Ovary (tissue), 9 donors: ENCODE data around the gene MOXD1. TPM values are rescaled to one million over a fixed set of nuclear protein-coding genes. Genes with fewer than 3 reads are reported as not detected.

Source experiments
- DNase-seq, 5 donors: peaks; one replicate each; pipeline ENCODE4 v3.0.0-alpha.2; 2019 to 2020
- H3K27ac ChIP-seq, 2 donors: fragments of 200-600 bp; one replicate each; pipeline versions ENCODE4 v1.5.1 to v1.8.0; 2019 to 2022
- H3K27me3 ChIP-seq: fragments of 200-600 bp; one replicate; pipeline ENCODE4 v1.8.0; 2022
- H3K36me3 ChIP-seq: fragments of 200-600 bp; sonication (generic); one replicate; pipeline ENCODE4 v1.5.1; 2019
- H3K4me1 ChIP-seq: one replicate; pipeline ENCODE4 v1.8.1; 2013; ENCODE audit warnings: mild to moderate bottlenecking, moderate library complexity; ENCODE audit not compliant: insufficient read depth
- H3K4me3 ChIP-seq: fragments of 200-600 bp; sonication (generic); one replicate; pipeline ENCODE4 v1.5.1; 2017
- H3K9me3 ChIP-seq, 2 donors: fragments of 200-600 bp in 1 of 2; sonication (generic) in 1 of 2; one replicate each; pipeline versions ENCODE4 v1.5.1 to v1.8.1; 2013 to 2019; ENCODE audit warnings: mild to moderate bottlenecking in 1 of 2, moderate library complexity in 1 of 2
- CTCF ChIP-seq, 3 donors: fragments of 450-650 bp in 2 of 3; fragments of 200-600 bp in 1 of 3; IDR thresholded peaks; one replicate each; pipeline versions ENCODE4 v1.5.1 to v1.8.0; 2016 to 2022; ENCODE audit warnings: antibody characterized with exemption in 3 of 3, mild to moderate bottlenecking in 1 of 3
- EP300 ChIP-seq: sonication (generic); formaldehyde crosslinking; IDR thresholded peaks from one replicate; pipeline ENCODE4 v1.6.1; 2017; ENCODE audit warnings: antibody characterized with exemption
- POLR2A ChIP-seq: fragments of 450-650 bp; IDR thresholded peaks from one replicate; pipeline ENCODE4 v1.6.1; 2017; ENCODE audit warnings: antibody characterized with exemption, mild to moderate bottlenecking, moderate library complexity
- WGBS, 3 donors: extraction: QIAGEN DNeasy Blood & Tissue Kit in 1 of 3; methylation state at CpG; one replicate each; pipeline versions ENCODE4 v1.1.5 to v1.1.7; 2013 to 2017; 5-methylcytosine and 5-hydroxymethylcytosine counted together
- intact Hi-C, 4 donors: fragments of 100-400 bp; cut with DNase I; formaldehyde crosslinking; loops; one replicate each; pipeline versions ENCODE4 v1.11.0 to v1.15.1; 2022 to 2023
- polyA plus RNA-seq, 2 donors: library from polyadenylated mRNA; stranded (reverse); fragments of 200-250 nt in 1 of 2; fragments of 350-450 nt in 1 of 2; fragmentation: Illumina TruSeq in 1 of 2; extraction: RNeasy Lipid Tissue Mini Kit (QIAGEN cat#74804) in 1 of 2; gene quantifications; one replicate each; pipeline ENCODE4 v1.2.3, GENCODE V29; 2013 to 2014
- total RNA-seq, 7 donors: library from RNA; depleted of rRNA in 2 of 7; stranded (reverse); fragments of >200 nt in 2 of 7; fragmentation: NEBNext Ultra II Directional in 3 of 7; extraction: Animal tissue kit (Norgen Biotek cat#: 25700) in 3 of 7; gene quantifications; one replicate each; pipeline versions ENCODE4 v1.1.0 to v1.2.4, GENCODE V29; 2016 to 2023
- donor health status: DM: no; HTN: no; CAD: no; lungs with moderate emphysema.
- donor health status: DM: no; HTN: no; CAD: no.
- donor health status: Bipolar disorder and iron deficiency.
- donor health status: DM: yes; HTN: yes; CAD: no.
- donor health status: DM: no; HTN: no; CAD: no.
- donor health status: DM: yes; HTN: yes; CAD: no.

Gene MOXD1
- total and polyA plus RNA-seq, 9 donors: 0.31 to 4.2 (median 0.77) TPM

GRCh38 chr6:132289756-132290155 lies 111.5 kb downstream of the MOXD1 start:
- no peak for TF ChIP-seq EP300
- no peak for TF ChIP-seq CTCF (IDR thresholded peaks at IDR 0.05)
- TF ChIP-seq POLR2A: no peak
- intact Hi-C loops: loop anchor here in 1 of 4 donors (10.0 kb wide), 1 partner anchor 195 kb away; no protein-coding TSS in a partner anchor
- Histone ChIP-seq H3K4me3 (no peak overlapping the region), H3K27me3 (no peaks in the 10 kb centered on the region), H3K27ac (no peak overlapping the region), H3K36me3 (no peaks in the 10 kb centered on the region), H3K9me3 (no peaks in the 10 kb centered on the region), H3K4me1 (no peaks in the 10 kb centered on the region)
- WGBS, 3 donors: 82 to 89% (median 87%) methylated on average over 3 of the region's 3 CpGs
- DNase-seq: no peak

- 56 to 78% (median 69%) methylated on average over 1 of the region's 1 CpG for WGBS, 3 donors
- TF ChIP-seq EP300 (no peak), CTCF (IDR thresholded peaks at IDR 0.05) (no peak), POLR2A (no peak)
Observed at GRCh38 chr6:132287101-132287500, 114.2 kb downstream of the MOXD1 start.

GRCh38 chr6:132286298-132287019 lies 114.8 kb downstream of the MOXD1 start:
- H3K27ac ChIP-seq: no peak overlapping the region
- no peaks in the 10 kb centered on the region for H3K36me3 ChIP-seq
- no peaks in the 10 kb centered on the region for H3K9me3 ChIP-seq
- TF ChIP-seq EP300 (no peak), POLR2A (no peak), CTCF (IDR thresholded peaks at IDR 0.05) (no peak)
- no peaks in the 10 kb centered on the region for H3K4me1 ChIP-seq
- H3K4me3 ChIP-seq: no peak overlapping the region
- WGBS, 3 donors: 69 to 84% (median 73%) methylated on average over 5 of the region's 5 CpGs
- intact Hi-C loops: no loop called here
- DNase-seq: no peak
- H3K27me3 ChIP-seq: no peaks in the 10 kb centered on the region

More at GRCh38 chr6:132287101-132287500, 114.2 kb downstream of the MOXD1 start:
- Histone ChIP-seq H3K27me3 (no peaks in the 10 kb centered on the region), H3K9me3 (no peaks in the 10 kb centered on the region), H3K4me3 (no peak overlapping the region), H3K4me1 (no peaks in the 10 kb centered on the region), H3K36me3 (no peaks in the 10 kb centered on the region), H3K27ac (no peak overlapping the region)
- intact Hi-C loops: no loop called here
- DNase-seq: no peak

GRCh38 chr6:132285004-132285780 lies 116.1 kb downstream of the MOXD1 start:
- no peak for TF ChIP-seq CTCF (IDR thresholded peaks at IDR 0.05)
- no peak for TF ChIP-seq POLR2A
- TF ChIP-seq EP300: no peak
- Histone ChIP-seq H3K4me3 (no peak overlapping the region), H3K4me1 (no peaks in the 10 kb centered on the region), H3K27me3 (no peaks in the 10 kb centered on the region), H3K36me3 (no peaks in the 10 kb centered on the region), H3K27ac (no peak overlapping the region), H3K9me3 (no peaks in the 10 kb centered on the region)
- WGBS, 3 donors: 82 to 89% (median 82%) methylated on average over 11 of the region's 11 CpGs
- no peak for DNase-seq
- intact Hi-C loops: no loop called here
